ENCODE data around the gene KRTAP26-1. TPM values are rescaled to one million over a fixed set of nuclear protein-coding genes. Genes with fewer than 3 reads are reported as not detected.

The KRTAP26-1 gene
- total RNA-seq, 2 experiments from 2014 or later: not detected

- H3K27ac Mint-ChIP-seq: no peak overlapping the region
- peaks cover 6% of the 10 kb centered on the region for H3K27me3 Mint-ChIP-seq
- Histone ChIP-seq H3K36me3 (ENCODE audit: insufficient read depth, low read length) (no peaks in the 10 kb centered on the region), H3K9me3 (ENCODE audit: control insufficient read depth in 1 of 2, insufficient read depth in 1 of 2, low read length in 2 of 2) (no peaks in the 10 kb centered on the region), H3K4me1 (ENCODE audit: insufficient read depth, low read length) (no peaks in the 10 kb centered on the region), H3K27me3 (ENCODE audit: control insufficient read depth in 1 of 2, insufficient read depth in 2 of 2, low read length in 2 of 2) (no peaks in the 10 kb centered on the region), H3K4me3 (ENCODE audit: low read length) (no peak overlapping the region), H3K27ac (ENCODE audit: low read depth in 1 of 2, low read length in 2 of 2) (no peak overlapping the region)
- DNase-seq (no peak), ATAC-seq (ENCODE audit: poor library complexity) (no peak)
- CTCF ChIA-PET: no interaction called here
- TF ChIP-seq CTCF (IDR thresholded peaks at IDR 0.05): no peak
- intact Hi-C loops (cut with DNase I, micrococcal nuclease): no loop called here
- H3K9me3 Mint-ChIP-seq: no peaks in the 10 kb centered on the region
- POLR2A ChIA-PET: no interaction called here
- no peak overlapping the region for H3K4me3 Mint-ChIP-seq
- no peaks in the 10 kb centered on the region for H3K4me1 Mint-ChIP-seq (ENCODE audit: low read depth)
- H3K36me3 Mint-ChIP-seq (ENCODE audit: low read depth): no peaks in the 10 kb centered on the region
These were observed 31.4 kb upstream of the KRTAP26-1 start for GRCh38 chr21:30351534-30351933.

GRCh38 chr21:30349572-30349971, 29.5 kb upstream of the KRTAP26-1 start:
- Mint-ChIP-seq H3K36me3 (ENCODE audit: low read depth) (no peaks in the 10 kb centered on the region), H3K4me3 (no peak overlapping the region), H3K27me3 (peaks cover 3% of the 10 kb centered on the region), H3K4me1 (ENCODE audit: low read depth) (no peaks in the 10 kb centered on the region), H3K27ac (no peak overlapping the region), H3K9me3 (no peaks in the 10 kb centered on the region)
- Histone ChIP-seq H3K9me3 (ENCODE audit: control insufficient read depth in 1 of 2, insufficient read depth in 1 of 2, low read length in 2 of 2) (no peaks in the 10 kb centered on the region), H3K27me3 (ENCODE audit: control insufficient read depth in 1 of 2, insufficient read depth in 2 of 2, low read length in 2 of 2) (no peaks in the 10 kb centered on the region), H3K27ac (ENCODE audit: low read depth in 1 of 2, low read length in 2 of 2) (no peak overlapping the region), H3K4me3 (ENCODE audit: low read length) (no peak overlapping the region), H3K4me1 (ENCODE audit: insufficient read depth, low read length) (no peaks in the 10 kb centered on the region), H3K36me3 (ENCODE audit: insufficient read depth, low read length) (no peaks in the 10 kb centered on the region)
- CTCF ChIA-PET: no interaction called here
- no peak for TF ChIP-seq CTCF (IDR thresholded peaks at IDR 0.05)
- DNase-seq (no peak), ATAC-seq (ENCODE audit: poor library complexity) (no peak)
- POLR2A ChIA-PET: no interaction called here
- intact Hi-C loops (cut with DNase I, micrococcal nuclease): loop anchor here in 1 of 2 experiments (10.0 kb wide), 1 partner anchor 1255 kb away; no protein-coding TSS in a partner anchor

- H3K4me1 ChIP-seq (ENCODE audit: insufficient read depth, low read length): no peaks in the 10 kb centered on the region
- H3K27ac ChIP-seq (ENCODE audit: low read depth in 1 of 2, low read length in 2 of 2): no peak within 1 kb of the TSS
- CTCF ChIA-PET: no interaction called here
- no peak within 1 kb of the TSS for H3K4me3 ChIP-seq (ENCODE audit: low read length)
- ATAC-seq (ENCODE audit: poor library complexity) (no peak), DNase-seq (no peak)
- no peaks in the 10 kb centered on the region for H3K36me3 ChIP-seq (ENCODE audit: insufficient read depth, low read length)
- no peak within 1 kb of the TSS for H3K27ac Mint-ChIP-seq
- POLR2A ChIA-PET: no interaction called here
- no peaks in the 10 kb centered on the region for H3K9me3 Mint-ChIP-seq
- peaks cover 0 to 5% of the 10 kb centered on the region in 2 experiments for H3K9me3 ChIP-seq (ENCODE audit: control insufficient read depth in 1 of 2, insufficient read depth in 1 of 2, low read length in 2 of 2)
- no peaks in the 10 kb centered on the region for H3K4me1 Mint-ChIP-seq (ENCODE audit: low read depth)
- intact Hi-C loops (cut with DNase I, micrococcal nuclease): loop anchor here in 1 of 2 experiments (10.0 kb wide), 1 partner anchor 1256 kb away; no protein-coding TSS in a partner anchor
- TF ChIP-seq CTCF (IDR thresholded peaks at IDR 0.05): no peak
- no peaks in the 10 kb centered on the region for H3K36me3 Mint-ChIP-seq (ENCODE audit: low read depth)
- H3K27me3 ChIP-seq (ENCODE audit: control insufficient read depth in 1 of 2, insufficient read depth in 2 of 2, low read length in 2 of 2): no peaks in the 10 kb centered on the region
- H3K27me3 Mint-ChIP-seq: peaks cover 5% of the 10 kb centered on the region
- no peak within 1 kb of the TSS for H3K4me3 Mint-ChIP-seq
These were observed 28.4 kb upstream of the KRTAP26-1 start, which contains the start of gene KRTAP23-1 for GRCh38 chr21:30348506-30348905. KRTAP23-1 (minus strand) TSS chr21:30348606; CDS start chr21:30348606, 0 bp downstream.
